DMS 273 treated with DMSO at 0.1 percent for 48 hours (cell line): ENCODE results near the gene CD34.
"Not testable (repeated sequence)": the region's sequence is repeated elsewhere in the genome, so short reads cannot be mapped to it uniquely, and the experiment has no call there.

Source experiments
- DNase-seq: peaks from one replicate; lab custom pipeline; 2025; lab: John Stamatoyannopoulos, UW

Gene CD34, protein sequence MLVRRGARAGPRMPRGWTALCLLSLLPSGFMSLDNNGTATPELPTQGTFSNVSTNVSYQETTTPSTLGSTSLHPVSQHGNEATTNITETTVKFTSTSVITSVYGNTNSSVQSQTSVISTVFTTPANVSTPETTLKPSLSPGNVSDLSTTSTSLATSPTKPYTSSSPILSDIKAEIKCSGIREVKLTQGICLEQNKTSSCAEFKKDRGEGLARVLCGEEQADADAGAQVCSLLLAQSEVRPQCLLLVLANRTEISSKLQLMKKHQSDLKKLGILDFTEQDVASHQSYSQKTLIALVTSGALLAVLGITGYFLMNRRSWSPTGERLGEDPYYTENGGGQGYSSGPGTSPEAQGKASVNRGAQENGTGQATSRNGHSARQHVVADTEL

GRCh38 chr1:207910591-207911354, at the start of gene CD34:
Gene CD34, minus strand, starts transcription at chr1:207911125. Its CDS starts 45 bp downstream, at chr1:207911080.
- no peak for DNase-seq

GRCh38 chr1:207960346-207960745, 49.4 kb upstream of the CD34 start:
- no peak for DNase-seq

- DNase-seq, result no peak
Observed at GRCh38 chr1:207959910-207960309, 49.0 kb upstream of the CD34 start.

DNA sequence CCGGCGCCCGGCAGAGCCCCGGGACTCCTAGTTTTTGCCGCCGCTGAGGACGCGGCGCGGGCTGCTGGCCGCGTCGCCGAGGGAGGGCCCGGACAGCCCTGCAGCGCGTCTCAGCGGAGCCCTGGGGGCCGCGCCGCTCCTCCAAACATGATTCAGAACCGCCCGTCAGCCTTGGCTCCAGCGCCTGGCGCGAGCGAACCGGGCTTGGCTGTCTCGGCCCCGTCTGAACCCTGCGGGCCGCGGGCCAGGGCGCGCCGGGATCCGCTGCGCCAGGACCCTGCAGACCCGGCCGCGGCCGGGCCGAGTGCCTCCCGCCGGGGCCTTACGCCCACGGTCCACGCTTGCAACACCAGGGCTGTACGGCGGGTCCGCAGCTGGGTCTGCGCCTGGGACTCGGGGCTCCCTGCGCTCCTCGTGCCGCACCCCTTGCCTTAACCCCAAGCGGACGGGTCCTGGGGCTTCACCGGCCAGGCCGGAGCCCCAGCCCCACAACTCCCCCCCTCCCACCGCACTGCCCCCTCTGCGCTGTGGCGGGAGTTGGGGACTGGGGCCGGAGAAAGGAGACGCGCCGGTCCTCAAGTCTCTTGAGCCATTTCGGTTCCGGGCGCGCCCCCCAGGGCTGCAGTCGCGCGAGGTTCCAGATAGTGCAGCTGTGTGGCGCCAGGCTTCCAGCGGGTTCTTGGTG, 48.4 kb upstream of the CD34 start:
- DNase-seq, result no peak

DNA sequence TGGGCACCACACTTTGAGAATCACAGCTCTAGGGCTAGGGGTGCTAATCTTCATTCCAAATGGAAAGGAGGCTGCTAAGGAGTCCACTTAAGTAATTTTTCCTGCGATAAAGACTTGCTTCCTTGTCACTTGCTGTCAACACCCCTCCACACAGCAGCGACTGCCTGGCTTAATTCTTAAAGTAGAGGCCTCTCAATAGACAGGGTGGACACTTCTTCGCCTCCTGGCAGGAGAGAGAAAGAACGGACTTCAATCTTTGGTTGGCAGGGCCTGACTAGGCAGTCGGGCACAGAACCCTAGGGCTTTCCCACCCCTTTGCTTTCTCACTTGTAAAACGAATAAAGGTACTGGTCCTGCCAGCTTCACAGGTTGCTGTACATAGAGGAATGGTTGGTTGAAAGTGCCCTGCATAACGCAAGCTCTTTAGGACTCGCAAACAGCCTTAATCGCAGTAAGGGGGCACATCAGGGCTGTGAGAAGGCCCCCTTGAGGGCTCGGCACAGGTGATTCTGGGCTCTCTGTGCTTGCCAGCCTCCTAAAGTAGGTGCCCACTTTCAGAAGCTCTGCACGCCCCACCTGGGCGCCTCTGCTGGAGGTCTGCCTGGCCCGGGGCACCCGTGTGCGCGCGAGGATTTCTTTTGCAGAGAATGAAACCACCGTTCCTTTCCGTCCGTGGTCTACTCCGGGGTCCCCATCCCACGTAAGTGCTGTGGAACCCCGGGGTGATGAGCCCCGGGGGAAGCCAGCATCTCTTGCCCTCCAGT, 47.6 kb upstream of the CD34 start:
- no peak for DNase-seq

DNA sequence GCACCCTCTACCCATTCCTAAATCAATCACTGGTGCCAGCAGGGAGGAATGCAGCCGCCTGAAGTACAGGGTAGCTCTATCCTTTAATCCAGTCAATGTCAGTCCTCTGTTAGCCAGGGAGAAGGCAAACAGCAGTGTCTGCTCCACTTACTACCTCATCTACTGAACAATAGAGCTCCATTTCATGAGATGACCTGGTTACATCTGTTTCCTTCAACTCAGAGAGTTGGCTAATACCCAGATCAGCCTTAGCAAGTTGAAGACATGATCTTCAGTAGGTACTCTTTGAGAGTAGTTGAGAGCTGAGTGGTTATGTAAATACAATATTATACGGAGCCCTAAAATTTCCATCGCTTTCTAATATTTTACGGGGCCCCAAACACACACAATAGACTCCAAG, 46.1 kb upstream of the CD34 start:
- no peak for DNase-seq

GRCh38 chr1:207954104-207954503, 43.2 kb upstream of the CD34 start:
- no peak for DNase-seq

DNA sequence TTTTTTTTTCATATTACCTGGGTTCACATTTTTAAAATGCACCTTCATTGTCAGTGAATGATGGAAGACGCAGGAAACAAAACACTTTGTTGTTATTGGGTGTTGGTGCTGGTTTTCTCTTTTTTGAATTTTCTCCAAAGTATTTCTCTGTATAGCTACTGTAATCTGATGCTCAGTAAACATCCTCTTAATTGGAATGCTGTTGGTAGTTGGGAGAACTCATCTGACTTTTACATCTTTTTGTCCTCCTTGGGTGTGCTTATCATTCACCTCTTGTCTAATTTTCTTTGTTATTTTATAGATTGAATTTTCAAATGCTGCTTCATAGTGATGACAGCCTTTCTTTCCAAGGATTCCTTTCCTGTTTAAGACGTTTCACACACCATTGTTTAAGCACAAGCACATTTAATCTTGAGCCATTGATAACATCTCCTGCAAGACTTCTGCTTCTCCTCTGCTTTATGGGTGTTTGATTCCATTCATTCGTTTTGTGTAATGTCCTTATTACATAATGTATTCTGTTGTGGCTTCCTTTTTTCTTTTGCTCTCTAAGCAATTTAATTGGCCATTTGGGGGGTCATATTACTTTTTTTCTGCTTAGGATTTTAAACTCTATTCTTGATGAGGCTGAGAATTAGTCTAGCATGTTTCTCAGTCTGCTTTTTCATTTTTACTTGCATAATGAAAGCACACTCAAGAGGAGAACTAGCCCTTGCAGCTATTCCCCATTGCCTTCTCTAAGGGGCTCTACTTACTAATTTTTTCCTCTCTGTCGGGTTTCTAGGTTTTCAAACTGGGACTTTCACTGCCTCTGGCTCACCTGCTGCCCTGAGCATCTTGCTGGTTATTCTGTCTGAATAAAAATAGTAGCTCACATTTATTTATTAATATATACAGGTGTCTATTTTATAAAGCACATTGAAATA, 42.0 kb upstream of the CD34 start:
- no peak for DNase-seq

DNA sequence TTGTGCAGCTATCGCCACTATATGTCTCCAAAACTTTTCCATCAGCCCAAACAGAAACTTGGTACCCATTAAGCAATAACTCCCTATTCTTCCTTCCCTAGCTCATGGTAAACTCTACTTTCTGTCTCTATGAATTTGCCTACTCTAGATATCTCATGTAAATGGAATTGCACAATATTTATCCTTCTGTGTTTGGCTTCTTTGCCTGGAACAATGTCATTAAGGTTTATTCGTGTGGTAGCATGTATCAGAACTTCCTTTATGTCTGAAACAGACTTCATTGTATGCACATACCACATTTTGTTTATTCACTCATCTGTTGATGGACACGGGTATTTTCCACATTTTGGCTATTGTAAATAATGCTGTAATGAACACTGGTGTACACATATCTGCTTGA, 40.7 kb upstream of the CD34 start:
- no peak for DNase-seq

DNA sequence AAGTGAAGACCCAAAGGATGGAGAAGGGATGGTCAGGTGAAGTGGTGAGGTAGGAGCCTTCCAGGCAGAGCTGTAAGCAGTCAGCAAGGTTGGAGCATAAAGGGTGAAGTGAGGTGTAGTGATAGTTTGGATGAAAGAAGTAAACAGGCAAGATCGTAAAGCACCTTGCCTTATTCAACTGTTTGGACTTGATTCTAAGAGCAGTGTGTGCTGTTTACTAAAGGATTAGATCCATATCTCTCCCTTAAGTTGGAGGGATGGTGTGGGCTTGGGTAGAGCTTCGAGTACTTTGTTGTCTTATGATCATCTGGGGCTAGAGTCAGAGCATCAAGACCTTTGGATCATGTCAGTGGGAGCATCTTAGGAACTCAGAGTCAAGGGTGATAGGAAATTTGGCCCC, 39.8 kb upstream of the CD34 start:
- DNase-seq, result no peak

DNA sequence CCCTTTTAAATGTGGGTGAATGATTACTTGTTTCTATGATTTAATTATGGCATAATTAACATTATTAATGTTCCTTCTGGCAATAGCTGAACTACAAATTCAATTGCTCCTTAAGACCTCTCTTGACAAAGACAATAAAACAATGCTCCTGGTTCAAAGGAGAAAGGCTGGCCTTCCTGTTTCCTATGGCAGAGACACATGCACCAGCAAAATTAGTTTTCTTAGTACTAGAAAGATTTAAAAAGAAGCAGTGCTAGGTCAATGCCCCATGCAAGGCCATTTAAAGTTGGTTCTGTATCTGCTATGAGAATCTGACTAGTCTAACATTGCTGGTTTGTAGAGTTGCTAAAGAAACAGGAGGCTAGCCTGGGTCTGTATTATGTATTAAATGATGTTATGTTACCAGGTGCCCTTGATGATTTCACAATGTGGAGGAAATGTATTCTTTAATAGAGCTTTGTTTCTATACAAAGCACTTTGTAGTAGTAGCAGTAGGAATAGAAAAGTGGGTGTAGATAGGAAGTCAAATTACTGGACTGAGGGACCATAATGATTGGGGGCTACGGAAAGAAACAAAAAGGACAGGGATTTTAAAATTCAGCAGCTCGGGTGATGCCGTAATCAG, 38.8 kb upstream of the CD34 start:
- no peak for DNase-seq

GRCh38 chr1:207948536-207949250, 37.8 kb upstream of the CD34 start:
- no peak for DNase-seq

DNA sequence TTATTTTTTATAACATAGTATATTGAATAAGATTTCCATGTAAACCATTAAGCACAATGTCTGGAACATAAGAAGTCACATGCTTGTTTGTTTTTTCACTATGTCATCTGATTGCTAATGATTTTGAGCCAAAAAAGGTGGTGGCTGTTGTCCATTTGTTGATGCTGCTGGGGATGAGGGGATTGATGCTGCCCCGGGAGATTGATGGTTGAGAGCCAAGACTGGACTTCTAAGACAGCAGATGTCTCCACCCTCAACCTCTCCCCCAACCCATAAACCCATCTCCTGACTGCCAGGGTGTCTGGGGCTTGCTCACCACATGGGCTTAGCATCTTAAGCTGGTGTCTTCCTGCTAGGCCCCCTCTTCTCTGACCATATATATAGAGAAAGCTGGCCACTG, 35.8 kb upstream of the CD34 start:
- DNase-seq, result no peak

GRCh38 chr1:207944571-207944970, 33.6 kb upstream of the CD34 start:
- no peak for DNase-seq

- DNase-seq, result not testable (repeated sequence)
Observed at GRCh38 chr1:207942337-207942741, 31.4 kb upstream of the CD34 start.

- no peak for DNase-seq
Observed at GRCh38 chr1:207941665-207942064, 30.7 kb upstream of the CD34 start.

DNA sequence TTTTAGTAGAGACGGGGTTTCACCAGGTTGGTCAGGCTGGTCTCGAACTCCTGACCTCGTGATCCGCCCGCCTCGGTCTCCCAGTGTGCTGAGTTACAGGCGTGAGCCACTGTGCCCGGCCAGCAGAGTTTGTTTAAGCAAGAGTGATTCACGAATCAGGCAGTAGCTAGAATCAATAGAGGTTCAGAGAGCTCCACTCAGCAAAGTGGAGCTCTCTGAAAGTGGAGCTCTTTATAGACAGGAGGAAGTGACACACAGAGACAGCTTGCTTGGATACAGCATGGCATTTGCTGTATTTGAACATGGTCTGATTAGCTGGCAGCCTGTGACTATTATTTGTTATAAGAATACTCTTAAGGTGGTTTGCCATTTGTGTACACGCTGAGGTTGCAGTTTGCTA, 27.1 kb upstream of the CD34 start:
- no peak for DNase-seq

DNA sequence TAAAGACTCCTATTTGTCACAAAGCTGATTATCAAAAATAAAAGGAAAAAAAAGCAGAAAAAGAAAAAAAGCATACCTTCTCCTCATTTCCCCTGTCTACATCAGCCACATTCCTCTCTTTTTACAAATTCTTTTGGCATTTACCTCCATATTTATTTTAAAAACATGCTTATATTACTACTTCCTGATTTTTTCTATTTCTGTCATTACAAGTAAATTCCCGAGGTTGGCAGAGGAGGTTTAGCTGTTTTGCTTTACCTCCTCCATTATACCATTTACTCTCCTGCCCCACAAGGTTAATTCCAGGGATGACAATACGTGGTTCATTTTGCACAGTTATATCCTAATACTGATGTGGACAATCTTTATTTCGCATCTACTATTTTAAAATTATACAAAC, 26.3 kb upstream of the CD34 start:
- DNase-seq, result no peak

GRCh38 chr1:207935166-207935583, 24.2 kb upstream of the CD34 start:
- no peak for DNase-seq
